Kidney (tissue), 2 donors: Measurements from ENCODE around the gene EMILIN3. TPM values are rescaled to one million over a fixed set of nuclear protein-coding genes. Genes with fewer than 3 reads are reported as not detected.

Source experiments
- polyA plus RNA-seq: library from polyadenylated mRNA; stranded (reverse); fragments of 350-450 nt; fragmentation: Illumina TruSeq; extraction: RNeasy Lipid Tissue Mini Kit (QIAGEN cat#74804); gene quantifications from one replicate; pipeline ENCODE4 v1.2.3, GENCODE V29; 2014; ENCODE audit warnings: low read depth, low replicate concordance; ENCODE audit not compliant: insufficient read depth
- total RNA-seq: library from RNA; stranded (reverse); fragmentation: NEBNext Ultra II Directional; extraction: Animal tissue kit (Norgen Biotek cat#: 25700); gene quantifications from one replicate; pipeline ENCODE4 v1.2.1, GENCODE V29; 2021
- donor health status: DM: yes; HTN: yes; CAD: no.

EMILIN3 gene
- total and polyA plus RNA-seq, 2 donors from 2014 or later: 0.32 to 0.50 TPM

Other genes starting within 250 kb of the EMILIN3 start
- 117 TPM for gene PLCG1, start 229.3 kb downstream of the EMILIN3 start, total RNA-seq
- gene PLCG1, start 229.3 kb downstream of the EMILIN3 start, polyA plus RNA-seq: 12.5 TPM
- 153 TPM for gene ZHX3, start 49.1 kb downstream of the EMILIN3 start, total RNA-seq
- gene ZHX3, start 49.1 kb downstream of the EMILIN3 start, polyA plus RNA-seq: 24.7 TPM
- 31.6 TPM for gene LPIN3, start 26.0 kb downstream of the EMILIN3 start, total RNA-seq
- 29.4 TPM for gene LPIN3, start 26.0 kb downstream of the EMILIN3 start, polyA plus RNA-seq